HL-60 (cell line): Measurements from ENCODE around the gene DPH3.

Experiments used
- DNase-seq, 2 experiments: peaks; one replicate each; pipeline ENCODE4 v3.0.0-alpha.2; 2010 to 2020; ENCODE audit warnings: low read depth in 1 of 2, low spot score in 1 of 2
- H3K27ac ChIP-seq: fragments of 250-450 bp; sonication (Bioruptor Pico); replicated peaks from 2 replicates; pipeline ENCODE4 v1.5.1; 2020; ENCODE audit warnings: mild to moderate bottlenecking, moderate library complexity
- H3K27me3 ChIP-seq: fragments of 250-450 bp; sonication (Bioruptor Pico); 2 replicates; pipeline ENCODE4 v1.5.1; 2021; ENCODE audit warnings: mild to moderate bottlenecking, moderate library complexity; ENCODE audit not compliant: insufficient read depth, poor library complexity, severe bottlenecking
- H3K4me3 ChIP-seq: replicated peaks from 2 replicates; pipeline ENCODE4 v1.5.1; 2011; ENCODE audit warnings: mild to moderate bottlenecking, control low read depth, low read length; ENCODE audit not compliant: insufficient read depth
- GABPA ChIP-seq: IDR thresholded peaks from 2 replicates; pipeline ENCODE4 v1.6.1; 2012; ENCODE audit warnings: low read depth
- POLR2AphosphoS5 ChIP-seq: IDR thresholded peaks from 2 replicates; pipeline ENCODE4 v1.6.1; 2012; ENCODE audit warnings: low read depth
- REST ChIP-seq: IDR thresholded peaks from 2 replicates; pipeline ENCODE4 v1.6.1; 2012; ENCODE audit warnings: low read depth; ENCODE audit not compliant: insufficient replicate concordance
- SPI1 ChIP-seq: IDR thresholded peaks from 2 replicates; pipeline ENCODE4 v1.6.1; 2012; ENCODE audit warnings: low read depth, mild to moderate bottlenecking, borderline replicate concordance
- TF ChIP-seq, protein P1 (sequence below): IDR thresholded peaks from one replicate; pipeline ENCODE4 v1.5.1; 2011; ENCODE audit warnings: low read length, control low read depth, inconsistent platforms; ENCODE audit not compliant: insufficient read depth

The DPH3 gene

GRCh38 chr3:16233806-16234205 lies 30.9 kb downstream of the DPH3 start:
- DNase-seq = no peak
- TF ChIP-seq SPI1 = no peak
- no peak for TF ChIP-seq POLR2AphosphoS5
- TF ChIP-seq GABPA = no peak
- no peak for TF ChIP-seq REST
- TF ChIP-seq, protein P1, sequence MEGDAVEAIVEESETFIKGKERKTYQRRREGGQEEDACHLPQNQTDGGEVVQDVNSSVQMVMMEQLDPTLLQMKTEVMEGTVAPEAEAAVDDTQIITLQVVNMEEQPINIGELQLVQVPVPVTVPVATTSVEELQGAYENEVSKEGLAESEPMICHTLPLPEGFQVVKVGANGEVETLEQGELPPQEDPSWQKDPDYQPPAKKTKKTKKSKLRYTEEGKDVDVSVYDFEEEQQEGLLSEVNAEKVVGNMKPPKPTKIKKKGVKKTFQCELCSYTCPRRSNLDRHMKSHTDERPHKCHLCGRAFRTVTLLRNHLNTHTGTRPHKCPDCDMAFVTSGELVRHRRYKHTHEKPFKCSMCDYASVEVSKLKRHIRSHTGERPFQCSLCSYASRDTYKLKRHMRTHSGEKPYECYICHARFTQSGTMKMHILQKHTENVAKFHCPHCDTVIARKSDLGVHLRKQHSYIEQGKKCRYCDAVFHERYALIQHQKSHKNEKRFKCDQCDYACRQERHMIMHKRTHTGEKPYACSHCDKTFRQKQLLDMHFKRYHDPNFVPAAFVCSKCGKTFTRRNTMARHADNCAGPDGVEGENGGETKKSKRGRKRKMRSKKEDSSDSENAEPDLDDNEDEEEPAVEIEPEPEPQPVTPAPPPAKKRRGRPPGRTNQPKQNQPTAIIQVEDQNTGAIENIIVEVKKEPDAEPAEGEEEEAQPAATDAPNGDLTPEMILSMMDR = no peak
- Histone ChIP-seq H3K27ac (no peak overlapping the region), H3K27me3 (no peaks in the 10 kb centered on the region), H3K4me3 (no peak overlapping the region)

DNA sequence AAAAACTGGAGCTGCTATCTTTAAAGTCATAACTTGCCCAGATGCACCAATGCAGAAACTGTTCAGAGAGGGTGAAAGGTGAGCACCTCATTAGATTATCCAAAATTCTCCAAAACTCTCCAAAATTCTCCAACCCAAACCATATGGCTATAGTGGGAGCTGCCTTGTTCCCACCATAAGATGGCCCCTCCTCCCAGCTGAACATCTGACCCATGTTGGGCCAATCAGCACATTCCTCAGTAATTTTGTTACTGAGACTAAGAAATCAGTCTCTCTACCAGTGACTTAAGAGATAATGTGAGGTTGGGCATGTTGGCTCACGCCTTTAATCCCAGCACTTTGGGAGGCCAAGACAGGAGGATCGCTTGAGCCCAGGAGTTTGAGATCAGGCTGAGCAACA lies 32.8 kb downstream of the DPH3 start:
- no peak overlapping the region for H3K4me3 ChIP-seq
- no peaks in the 10 kb centered on the region for H3K27me3 ChIP-seq
- TF ChIP-seq REST = no peak
- no peak for TF ChIP-seq SPI1
- TF ChIP-seq POLR2AphosphoS5 = no peak
- no peak for TF ChIP-seq GABPA
- TF ChIP-seq, protein P1 = no peak
- no peak for DNase-seq
- no peak overlapping the region for H3K27ac ChIP-seq

- DNase-seq = no peak
Measured at GRCh38 chr3:16229681-16230080, 35.1 kb downstream of the DPH3 start.

More at GRCh38 chr3:16229681-16230080, 35.1 kb downstream of the DPH3 start:
- Histone ChIP-seq H3K4me3 (no peak overlapping the region), H3K27ac (no peak overlapping the region), H3K27me3 (no peaks in the 10 kb centered on the region)
- TF ChIP-seq, protein P1 = no peak
- TF ChIP-seq POLR2AphosphoS5 = no peak
- no peak for TF ChIP-seq REST
- TF ChIP-seq GABPA = no peak
- no peak for TF ChIP-seq SPI1
